HepG2 (cell line): ENCODE data around the gene GORASP2. TPM values are rescaled to one million over a fixed set of nuclear protein-coding genes. Genes with fewer than 3 reads are reported as not detected.

ENCODE experiments used
- EP300 ChIP-seq, 3 experiments: sonication (generic) in 1 of 3; formaldehyde crosslinking in 1 of 3; IDR thresholded peaks; 2 replicates each; pipeline versions ENCODE4 v1.5.1 to v1.6.1; 2011 to 2020; ENCODE audit warnings: low read depth in 2 of 3, low read length in 2 of 3, borderline replicate concordance in 1 of 3, improper control_type of control experiment in 1 of 3, mild to moderate bottlenecking in 1 of 3, missing genetic modification reagents in 1 of 3, moderate library complexity in 1 of 3
- GATAD2A ChIP-seq: IDR thresholded peaks from 2 replicates; pipeline ENCODE4 v1.6.1; 2016
- KDM1A ChIP-seq: IDR thresholded peaks from 2 replicates; pipeline ENCODE4 v1.6.1; 2016; ENCODE audit warnings: missing compliant biosample characterization
- KLF11 ChIP-seq: IDR thresholded peaks from 2 replicates; pipeline ENCODE4 v1.6.1; 2016; ENCODE audit warnings: missing compliant biosample characterization
- KMT2B ChIP-seq: IDR thresholded peaks from 2 replicates; pipeline ENCODE4 v1.6.1; 2016; ENCODE audit warnings: missing genetic modification reagents, missing compliant biosample characterization
- NCOA5 ChIP-seq: sonication (generic); formaldehyde crosslinking; IDR thresholded peaks from 2 replicates; pipeline ENCODE4 v1.4.0; 2020; ENCODE audit warnings: missing genetic modification reagents
- NCOR1 ChIP-seq: fragments of 200-600 bp; sonication (generic); IDR thresholded peaks from 2 replicates; pipeline ENCODE4 v1.7.0; 2017; ENCODE audit warnings: antibody characterized with exemption, low read length, borderline replicate concordance
- NPAS2 ChIP-seq: sonication (generic); formaldehyde crosslinking; IDR thresholded peaks from 2 replicates; pipeline ENCODE4 v1.8.0; 2022; ENCODE audit warnings: mild to moderate bottlenecking, missing genetic modification reagents, borderline replicate concordance
- PHF21A ChIP-seq: sonication (generic); formaldehyde crosslinking; IDR thresholded peaks from 2 replicates; pipeline ENCODE4 v1.5.0; 2020; ENCODE audit warnings: mild to moderate bottlenecking, missing genetic modification reagents
- TBL1XR1 ChIP-seq: fragments of 150-350 bp; IDR thresholded peaks from 2 replicates; pipeline ENCODE4 v1.6.1; 2014; ENCODE audit warnings: borderline replicate concordance, low read length; ENCODE audit not compliant: partially characterized antibody
- ZFP90 ChIP-seq: sonication (generic); formaldehyde crosslinking; IDR thresholded peaks from 2 replicates; pipeline ENCODE4 v1.8.0; 2022; ENCODE audit warnings: missing genetic modification reagents, mild to moderate bottlenecking, inconsistent platforms, borderline replicate concordance
- ZNF234 ChIP-seq: sonication (generic); formaldehyde crosslinking; conservative IDR thresholded peaks from 2 replicates; pipeline ENCODE4 v1.5.1; 2020; ENCODE audit warnings: mild to moderate bottlenecking, missing genetic modification reagents
- ZNF44 ChIP-seq: sonication (generic); formaldehyde crosslinking; IDR thresholded peaks from 2 replicates; pipeline ENCODE4 v1.5.1; 2020; ENCODE audit warnings: mild to moderate bottlenecking, missing genetic modification reagents
- ZNF616 ChIP-seq: sonication (generic); formaldehyde crosslinking; IDR thresholded peaks from 2 replicates; pipeline ENCODE4 v1.5.0; 2020; ENCODE audit warnings: low read depth, mild to moderate bottlenecking, missing genetic modification reagents
- polyA plus RNA-seq, 8 experiments: library from polyadenylated mRNA; depleted of rRNA in 3 of 8; stranded (reverse) in 7 of 8; unstranded in 1 of 8; fragments of >200 nt; fragmentation: Illumina TruSeq in 4 of 8; extraction: Trizol in 4 of 8; gene quantifications; 2 replicates each; pipeline versions ENCODE4 v1.2.1 to v1.2.3, GENCODE V29; 2011 to 2016; ENCODE audit warnings: low read depth in 4 of 8, missing spikeins in 1 of 8, mixed read lengths in 1 of 8; ENCODE audit not compliant: insufficient read depth in 1 of 8
- total RNA-seq, 5 experiments: library from RNA; depleted of rRNA; stranded (reverse); fragments of >200 nt; fragmentation: Illumina TruSeq; extraction: Trizol; gene quantifications; 2 replicates each; pipeline ENCODE4 v1.2.3, GENCODE V29; 2016; ENCODE audit warnings: low read depth in 1 of 5
- TF ChIP-seq, protein P1 (sequence below), 2 experiments: sonication (generic) in 1 of 2; formaldehyde crosslinking in 1 of 2; IDR thresholded peaks; 2 replicates each; pipeline versions ENCODE4 v1.6.1 to v1.9.0; 2014 to 2022; ENCODE audit warnings: antibody characterized with exemption in 1 of 2, borderline replicate concordance in 1 of 2, inconsistent platforms in 1 of 2, low read depth in 1 of 2, missing genetic modification reagents in 1 of 2
- TF ChIP-seq, protein P2 (sequence below): sonication (generic); formaldehyde crosslinking; IDR thresholded peaks from 2 replicates; pipeline ENCODE4 v1.8.1; 2023; ENCODE audit warnings: mild to moderate bottlenecking, inconsistent platforms, moderate library complexity, missing genetic modification reagents, borderline replicate concordance
- TF ChIP-seq, protein P3 (sequence below): sonication (generic); formaldehyde crosslinking; IDR thresholded peaks from 2 replicates; pipeline ENCODE4 v1.4.0; 2020; ENCODE audit warnings: missing genetic modification reagents, mild to moderate bottlenecking, borderline replicate concordance
- TF ChIP-seq, protein P4 (sequence below): sonication (generic); formaldehyde crosslinking; IDR thresholded peaks from 2 replicates; pipeline ENCODE4 v1.5.0; 2020; ENCODE audit warnings: missing genetic modification reagents

The GORASP2 gene
- total and polyA plus RNA-seq, 2 of the 13 experiments (the other 11 are each of a cell fraction or from before 2014, with no cell fraction given) = 103 to 239 TPM

DNA sequence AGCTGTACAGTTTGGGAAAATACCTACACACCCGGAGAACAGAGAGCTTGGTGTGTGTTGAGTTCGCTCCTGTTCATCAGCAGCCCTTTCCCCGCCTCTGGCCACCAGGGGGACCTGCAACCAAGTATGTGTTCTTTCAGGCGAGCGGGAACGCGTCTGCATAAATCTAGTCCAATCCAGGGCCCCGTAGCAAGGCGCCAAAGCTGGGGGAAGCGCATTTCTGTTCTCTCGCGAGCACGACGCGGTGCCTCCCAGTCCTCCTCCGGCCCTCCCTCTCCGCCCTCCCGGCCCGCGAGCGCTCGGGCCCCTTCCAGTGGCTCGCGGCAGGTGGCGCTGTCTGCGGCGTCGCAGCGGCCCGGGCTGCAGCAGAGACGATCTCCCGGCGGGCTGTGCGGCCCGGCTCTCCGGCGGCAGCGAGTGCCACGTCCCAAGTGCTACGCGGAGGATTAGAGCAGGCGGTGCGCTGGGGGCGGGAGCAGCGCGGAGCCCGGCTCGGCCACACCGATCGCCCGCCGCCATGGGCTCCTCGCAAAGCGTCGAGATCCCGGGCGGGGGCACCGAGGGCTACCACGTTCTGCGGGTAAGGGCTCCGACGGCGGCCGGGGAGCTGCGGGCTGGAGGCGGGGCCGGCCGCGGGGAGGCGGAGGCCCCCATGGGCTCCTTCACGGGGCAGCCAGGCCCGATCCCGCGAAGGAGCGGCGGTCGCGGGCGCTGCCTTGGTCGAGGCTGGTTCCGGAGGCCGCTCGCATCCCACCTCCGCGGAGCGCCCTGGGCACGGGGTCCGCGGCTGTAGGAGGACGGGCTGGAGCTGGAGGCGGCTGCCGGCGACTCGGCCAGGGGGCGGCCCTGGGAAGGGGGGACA is at the start of gene GORASP2 (continued):
- TF ChIP-seq, protein P1, sequence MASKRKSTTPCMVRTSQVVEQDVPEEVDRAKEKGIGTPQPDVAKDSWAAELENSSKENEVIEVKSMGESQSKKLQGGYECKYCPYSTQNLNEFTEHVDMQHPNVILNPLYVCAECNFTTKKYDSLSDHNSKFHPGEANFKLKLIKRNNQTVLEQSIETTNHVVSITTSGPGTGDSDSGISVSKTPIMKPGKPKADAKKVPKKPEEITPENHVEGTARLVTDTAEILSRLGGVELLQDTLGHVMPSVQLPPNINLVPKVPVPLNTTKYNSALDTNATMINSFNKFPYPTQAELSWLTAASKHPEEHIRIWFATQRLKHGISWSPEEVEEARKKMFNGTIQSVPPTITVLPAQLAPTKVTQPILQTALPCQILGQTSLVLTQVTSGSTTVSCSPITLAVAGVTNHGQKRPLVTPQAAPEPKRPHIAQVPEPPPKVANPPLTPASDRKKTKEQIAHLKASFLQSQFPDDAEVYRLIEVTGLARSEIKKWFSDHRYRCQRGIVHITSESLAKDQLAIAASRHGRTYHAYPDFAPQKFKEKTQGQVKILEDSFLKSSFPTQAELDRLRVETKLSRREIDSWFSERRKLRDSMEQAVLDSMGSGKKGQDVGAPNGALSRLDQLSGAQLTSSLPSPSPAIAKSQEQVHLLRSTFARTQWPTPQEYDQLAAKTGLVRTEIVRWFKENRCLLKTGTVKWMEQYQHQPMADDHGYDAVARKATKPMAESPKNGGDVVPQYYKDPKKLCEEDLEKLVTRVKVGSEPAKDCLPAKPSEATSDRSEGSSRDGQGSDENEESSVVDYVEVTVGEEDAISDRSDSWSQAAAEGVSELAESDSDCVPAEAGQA (IDR thresholded peaks at IDR 0.05; ENCODE audit: low read depth) = no peak; the same call in 1 of the 2 replicates
- TF ChIP-seq, protein P1 (CRISPR knock-in tag; IDR thresholded peaks at IDR 0.05; ENCODE audit: borderline replicate concordance) = no peak; the same call in 1 of the 2 replicates
- TF ChIP-seq GATAD2A (peak; percentile 73; the same call in 1 of the 2 replicates), EP300 (IDR thresholded peaks at IDR 0.05; ENCODE audit: low read depth in 2 of 2, low read length in 2 of 2) (peak in 1 of 2 experiments; percentile 67; a peak in 3 of 4 replicates), EP300 (CRISPR knock-in tag; IDR thresholded peaks at IDR 0.05; ENCODE audit: borderline replicate concordance) (peak; percentile 73), KDM1A (CRISPR knock-in tag) (no peak), KMT2B (CRISPR knock-in tag) (peak; percentile 88), TBL1XR1 (peak; percentile 79), KLF11 (CRISPR knock-in tag) (peak; percentile 96; the same call in 1 of the 2 replicates), PHF21A (peak; percentile 87), ZFP90 (CRISPR knock-in tag) (peak; percentile 91; the same call in 1 of the 2 replicates), NPAS2 (CRISPR knock-in tag) (no peak), ZNF234 (no peak), ZNF44 (CRISPR knock-in tag) (no peak), ZNF616 (CRISPR knock-in tag) (peak; percentile 81; the same call in 1 of the 2 replicates), NCOR1 (no peak), NCOA5 (CRISPR knock-in tag) (no peak)
- TF ChIP-seq, protein P2, sequence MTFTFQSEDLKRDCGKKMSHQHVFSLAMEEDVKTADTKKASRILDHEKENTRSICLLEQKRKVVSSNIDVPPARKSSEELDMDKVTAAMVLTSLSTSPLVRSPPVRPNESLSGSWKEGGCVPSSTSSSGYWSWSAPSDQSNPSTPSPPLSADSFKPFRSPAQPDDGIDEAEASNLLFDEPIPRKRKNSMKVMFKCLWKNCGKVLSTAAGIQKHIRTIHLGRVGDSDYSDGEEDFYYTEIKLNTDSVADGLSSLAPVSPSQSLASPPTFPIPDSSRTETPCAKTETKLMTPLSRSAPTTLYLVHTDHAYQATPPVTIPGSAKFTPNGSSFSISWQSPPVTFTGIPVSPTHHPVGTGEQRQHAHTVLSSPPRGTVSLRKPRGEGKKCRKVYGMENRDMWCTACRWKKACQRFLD = no peak; the same call in none of the 2 replicates
- TF ChIP-seq, protein P3, sequence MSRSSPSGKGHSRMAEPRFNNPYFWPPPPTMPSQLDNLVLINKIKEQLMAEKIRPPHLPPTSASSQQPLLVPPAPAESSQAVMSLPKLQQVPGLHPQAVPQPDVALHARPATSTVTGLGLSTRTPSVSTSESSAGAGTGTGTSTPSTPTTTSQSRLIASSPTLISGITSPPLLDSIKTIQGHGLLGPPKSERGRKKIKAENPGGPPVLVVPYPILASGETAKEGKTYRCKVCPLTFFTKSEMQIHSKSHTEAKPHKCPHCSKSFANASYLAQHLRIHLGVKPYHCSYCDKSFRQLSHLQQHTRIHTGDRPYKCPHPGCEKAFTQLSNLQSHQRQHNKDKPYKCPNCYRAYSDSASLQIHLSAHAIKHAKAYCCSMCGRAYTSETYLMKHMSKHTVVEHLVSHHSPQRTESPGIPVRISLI (CRISPR knock-in tag) = peak; percentile 14; the same call in 1 of the 2 replicates
- TF ChIP-seq, protein P4, sequence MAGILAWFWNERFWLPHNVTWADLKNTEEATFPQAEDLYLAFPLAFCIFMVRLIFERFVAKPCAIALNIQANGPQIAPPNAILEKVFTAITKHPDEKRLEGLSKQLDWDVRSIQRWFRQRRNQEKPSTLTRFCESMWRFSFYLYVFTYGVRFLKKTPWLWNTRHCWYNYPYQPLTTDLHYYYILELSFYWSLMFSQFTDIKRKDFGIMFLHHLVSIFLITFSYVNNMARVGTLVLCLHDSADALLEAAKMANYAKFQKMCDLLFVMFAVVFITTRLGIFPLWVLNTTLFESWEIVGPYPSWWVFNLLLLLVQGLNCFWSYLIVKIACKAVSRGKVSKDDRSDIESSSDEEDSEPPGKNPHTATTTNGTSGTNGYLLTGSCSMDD (CRISPR knock-in tag) = no peak
